ENCODE data around the gene RAB24.

Gene RAB24

GRCh38 chr5:177253252-177253651 lies 50.3 kb downstream of the RAB24 start:
- no peak overlapping the region for H3K4me3 ChIP-seq (ENCODE audit: low read depth, low read length)
- no peak for TF ChIP-seq CTCF (IDR thresholded peaks at IDR 0.05; ENCODE audit: borderline replicate concordance, insufficient read depth, low read depth, low read length)

Data from GM12875 (cell line).